Caco-2 (cell line): ENCODE data around the gene ERBB4. TPM values are rescaled to one million over a fixed set of nuclear protein-coding genes. Genes with fewer than 3 reads are reported as not detected.

ENCODE experiments used
- BruUV-seq: library from RNA; stranded (reverse); fragments of 400-500 nt; replicated peaks from 2 replicates; lab custom pipeline; 2021; lab: Mats Ljungman, UMichigan
- CTCF ChIA-PET: fragments of 300-600 bp; sonication (Branson Sonifier 250); formaldehyde crosslinking; loops from one replicate; lab custom pipeline; 2022; ENCODE audit warnings: antibody characterized with exemption; lab: Charles Lee
- POLR2A ChIA-PET: fragments of 300-600 bp; sonication (Branson Sonifier 250); formaldehyde crosslinking; loops from one replicate; lab custom pipeline; 2022; ENCODE audit warnings: antibody characterized with exemption; lab: Charles Lee
- DNase-seq, 2 experiments: peaks; one replicate each; pipeline versions ENCODE4 v3.0.0 to v3.0.0-alpha.2; 2020 to 2022
- H3K27me3 ChIP-seq: replicated peaks from 2 replicates; pipeline ENCODE4 v1.6.0; 2011; ENCODE audit warnings: low read length; ENCODE audit not compliant: control insufficient read depth, insufficient read depth
- H3K36me3 ChIP-seq: 2 replicates; pipeline ENCODE4 v1.5.1; 2011; ENCODE audit warnings: low read length; ENCODE audit not compliant: control insufficient read depth, insufficient read depth
- H3K4me1 ChIP-seq: fragments of 250-450 bp; sonication (Bioruptor Pico); 2 replicates; pipeline ENCODE4 v1.5.1; 2020; ENCODE audit warnings: mild to moderate bottlenecking
- H3K4me3 ChIP-seq: 2 replicates; pipeline ENCODE4 v1.5.1; 2011; ENCODE audit warnings: low read depth, mild to moderate bottlenecking, control low read depth, low read length
- H3K9me3 ChIP-seq: fragments of 250-450 bp; sonication (Bioruptor Pico); 2 replicates; pipeline ENCODE4 v1.5.1; 2020; ENCODE audit warnings: mild to moderate bottlenecking, moderate library complexity
- H3K27ac Mint-ChIP-seq: one replicate; pipeline ENCODE4 v1.8.0; 2022; ENCODE audit warnings: mixed read lengths; ENCODE audit not compliant: unreplicated experiment
- H3K27me3 Mint-ChIP-seq: one replicate; pipeline ENCODE4 v1.8.0; 2022; ENCODE audit warnings: mixed read lengths; ENCODE audit not compliant: insufficient read depth, unreplicated experiment
- H3K36me3 Mint-ChIP-seq: one replicate; pipeline ENCODE4 v1.8.0; 2022; ENCODE audit warnings: mild to moderate bottlenecking, mixed read lengths; ENCODE audit not compliant: insufficient read depth, unreplicated experiment
- H3K4me1 Mint-ChIP-seq: one replicate; pipeline ENCODE4 v1.8.0; 2022; ENCODE audit warnings: low read depth, mixed read lengths; ENCODE audit not compliant: unreplicated experiment
- H3K4me3 Mint-ChIP-seq: one replicate; pipeline ENCODE4 v1.8.0; 2022; ENCODE audit warnings: mild to moderate bottlenecking, moderate library complexity, mixed read lengths; ENCODE audit not compliant: unreplicated experiment
- H3K9me3 Mint-ChIP-seq: one replicate; pipeline ENCODE4 v1.8.0; 2022; ENCODE audit warnings: mixed read lengths; ENCODE audit not compliant: unreplicated experiment
- CTCF ChIP-seq, 2 experiments: fragments of 200-600 bp in 1 of 2; IDR thresholded peaks; 1 replicate in 1 of 2; 2 replicates in 1 of 2; pipeline versions ENCODE4 v1.5.1 to v1.8.0; 2011 to 2022; ENCODE audit warnings: antibody characterized with exemption in 1 of 2, control low read depth in 1 of 2, inconsistent platforms in 1 of 2, low read depth in 1 of 2, low read length in 1 of 2, mild to moderate bottlenecking in 1 of 2, moderate library complexity in 1 of 2; ENCODE audit not compliant: insufficient read depth in 1 of 2, severe bottlenecking in 1 of 2, unreplicated experiment in 1 of 2
- intact Hi-C: fragments of 100-400 bp; cut with micrococcal nuclease; formaldehyde crosslinking; loops from one replicate; pipeline ENCODE4 v1.10.0; 2022; ENCODE audit not compliant: unreplicated experiment
- total RNA-seq: library from RNA; stranded (reverse); gene quantifications from 2 replicates; pipeline ENCODE4 v1.2.3, GENCODE V29; 2022

ERBB4 gene
- total RNA-seq, 1 experiment from 2014 or later = not detected

GRCh38 chr2:211816754-211817153 is 721.8 kb downstream of the ERBB4 start:
- H3K9me3 Mint-ChIP-seq = no peaks in the 10 kb centered on the region
- CTCF ChIA-PET = no interaction called here

DNA sequence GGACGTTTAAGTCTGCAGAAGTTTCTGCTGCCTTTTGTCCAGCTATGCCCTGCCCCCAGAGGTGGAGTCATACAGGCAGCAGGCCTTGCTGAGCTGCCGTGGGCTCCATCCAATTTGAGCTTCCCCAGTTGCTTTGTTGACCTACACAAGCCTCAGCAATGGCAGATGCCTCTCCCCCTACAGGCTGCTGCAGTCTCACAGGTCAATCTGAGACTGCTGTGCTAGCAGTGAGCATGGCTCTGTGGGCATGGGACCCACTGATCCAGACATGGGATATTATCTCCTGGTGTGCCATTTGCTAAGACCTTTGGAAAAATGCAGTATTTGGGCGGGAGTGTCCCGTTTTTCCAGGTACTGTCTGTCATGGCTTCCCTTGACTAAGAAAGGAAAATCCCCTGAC is 726.0 kb downstream of the ERBB4 start:
- Mint-ChIP-seq H3K27ac (no peak overlapping the region), H3K4me1 (no peaks in the 10 kb centered on the region), H3K27me3 (no peaks in the 10 kb centered on the region), H3K4me3 (no peak overlapping the region), H3K36me3 (no peaks in the 10 kb centered on the region), H3K9me3 (no peaks in the 10 kb centered on the region)
- ChIA-PET POLR2A (no interaction called here), CTCF (no interaction called here)
- intact Hi-C loops = no loop called here
- H3K4me3 ChIP-seq = no peak overlapping the region
- no peaks in the 10 kb centered on the region for H3K4me1 ChIP-seq
- peak in 1 of 2 experiments; percentile 27 for DNase-seq
- no peaks in the 10 kb centered on the region for H3K27me3 ChIP-seq
- no peaks in the 10 kb centered on the region for H3K36me3 ChIP-seq
- no TSS peak for BruUV-seq
- H3K9me3 ChIP-seq = no peaks in the 10 kb centered on the region
- TF ChIP-seq CTCF (IDR thresholded peaks at IDR 0.05; ENCODE audit: insufficient read depth in 1 of 2, low read depth in 1 of 2, low read length in 1 of 2, severe bottlenecking in 1 of 2, unreplicated experiment in 1 of 2) = no peak

More at GRCh38 chr2:211816754-211817153, 721.8 kb downstream of the ERBB4 start:
- no peaks in the 10 kb centered on the region for H3K4me1 Mint-ChIP-seq
- intact Hi-C loops = no loop called here
- no peaks in the 10 kb centered on the region for H3K27me3 Mint-ChIP-seq
- no peaks in the 10 kb centered on the region for H3K36me3 Mint-ChIP-seq
- H3K4me3 ChIP-seq = no peak overlapping the region
- no TSS peak for BruUV-seq
- H3K36me3 ChIP-seq = no peaks in the 10 kb centered on the region
- DNase-seq = no peak
- no peak overlapping the region for H3K27ac Mint-ChIP-seq
- no peaks in the 10 kb centered on the region for H3K9me3 ChIP-seq
- no peak overlapping the region for H3K4me3 Mint-ChIP-seq
- TF ChIP-seq CTCF (IDR thresholded peaks at IDR 0.05; ENCODE audit: insufficient read depth in 1 of 2, low read depth in 1 of 2, low read length in 1 of 2, severe bottlenecking in 1 of 2, unreplicated experiment in 1 of 2) = no peak
- no peaks in the 10 kb centered on the region for H3K27me3 ChIP-seq
- no peaks in the 10 kb centered on the region for H3K4me1 ChIP-seq
- POLR2A ChIA-PET = no interaction called here

DNA sequence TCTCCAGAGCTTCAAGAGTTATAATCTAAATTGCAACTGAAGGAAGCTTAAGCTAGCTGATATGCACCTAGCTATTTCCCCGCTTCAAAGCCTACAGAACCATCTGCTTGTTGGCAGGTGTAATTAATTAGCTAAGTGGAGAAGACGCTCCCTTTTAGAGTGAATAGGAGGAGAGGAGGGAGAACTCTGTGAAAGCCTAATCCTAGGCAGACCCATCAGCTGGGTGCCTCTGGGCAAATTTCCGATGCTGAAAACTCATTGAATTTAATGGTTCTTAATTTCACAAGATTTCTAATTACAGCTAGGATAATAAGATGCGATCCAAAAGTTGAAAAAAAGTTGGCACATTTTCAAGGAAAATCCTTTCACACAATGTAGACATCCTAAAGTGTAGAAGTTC is 735.9 kb downstream of the ERBB4 start:
- no peak for DNase-seq
- no peak overlapping the region for H3K4me3 Mint-ChIP-seq
- H3K4me3 ChIP-seq = no peak overlapping the region
- no peaks in the 10 kb centered on the region for H3K36me3 Mint-ChIP-seq
- no peaks in the 10 kb centered on the region for H3K36me3 ChIP-seq
- H3K27ac Mint-ChIP-seq = no peak overlapping the region
- H3K27me3 ChIP-seq = no peaks in the 10 kb centered on the region
- H3K9me3 ChIP-seq = no peaks in the 10 kb centered on the region
- intact Hi-C loops = no loop called here
- H3K27me3 Mint-ChIP-seq = peaks cover 2% of the 10 kb centered on the region
- no peaks in the 10 kb centered on the region for H3K4me1 ChIP-seq
- POLR2A ChIA-PET = no interaction called here
- TF ChIP-seq CTCF (IDR thresholded peaks at IDR 0.05; ENCODE audit: insufficient read depth in 1 of 2, low read depth in 1 of 2, low read length in 1 of 2, severe bottlenecking in 1 of 2, unreplicated experiment in 1 of 2) = no peak
- no peaks in the 10 kb centered on the region for H3K4me1 Mint-ChIP-seq
- CTCF ChIA-PET = no interaction called here
- BruUV-seq = no TSS peak
- H3K9me3 Mint-ChIP-seq = no peaks in the 10 kb centered on the region
